RPMI7951 (cell line): Measurements from ENCODE around the gene ACTN2. TPM values are rescaled to one million over a fixed set of nuclear protein-coding genes. Genes with fewer than 3 reads are reported as not detected.

Experiments used
- total RNA-seq: library from RNA; depleted of rRNA; stranded (reverse); fragments of >200 nt; shearing (Covaris generic); gene quantifications from 2 replicates; pipeline ENCODE4 v1.2.3, GENCODE V29; 2014; rRNA removed

The ACTN2 gene
- total RNA-seq, 1 experiment from 2014 or later, result 0.48 TPM

Other genes starting within 250 kb of the ACTN2 start
- gene LGALS8, start 162.5 kb upstream of the ACTN2 start, total RNA-seq, result 47.6 and 48.0 TPM in 2 replicates
- gene HEATR1, start 82.0 kb upstream of the ACTN2 start, total RNA-seq, result 21.6 and 23.3 TPM in 2 replicates
- gene MTR, start 108.8 kb downstream of the ACTN2 start, total RNA-seq, result 12.5 TPM in 2 replicates